ENCODE data around the gene CPD. TPM values are rescaled to one million over a fixed set of nuclear protein-coding genes. Genes with fewer than 3 reads are reported as not detected.

Gene CPD
- total and polyA plus RNA-seq, 9 of the 15 experiments (the other 6 are each of a cell fraction or from before 2014, with no cell fraction given): 4.5 to 24.4 (median 20.4) TPM

- no peak for TF ChIP-seq ZBTB34 (CRISPR knock-in tag; IDR thresholded peaks at IDR 0.05)
- peak; percentile 55; the same call in 1 of the 2 replicates for TF ChIP-seq ESRRA (IDR thresholded peaks at IDR 0.05; ENCODE audit: borderline replicate concordance, low read depth)
- peak; percentile 95 for TF ChIP-seq GABPA (tag; conservative IDR thresholded peaks at IDR 0.05; ENCODE audit: low read depth)
- TF ChIP-seq TRIM28 (IDR thresholded peaks at IDR 0.05): no peak
- peak; percentile 97 for TF ChIP-seq RBFOX2 (IDR thresholded peaks at IDR 0.05; ENCODE audit: low read depth, low read length)
- TF ChIP-seq SLC30A9 (CRISPR knock-in tag; IDR thresholded peaks at IDR 0.05): no peak
- TF ChIP-seq ZNF274 (IDR thresholded peaks at IDR 0.05; ENCODE audit: borderline replicate concordance, low read depth, low read length): no peak
- TF ChIP-seq SETDB1 (IDR thresholded peaks at IDR 0.05; ENCODE audit: low read length): no peak
- no peak for TF ChIP-seq ARID3A (IDR thresholded peaks at IDR 0.05; ENCODE audit: borderline replicate concordance, low read depth, low read length)
- TF ChIP-seq IFI16 (CRISPR knock-in tag; IDR thresholded peaks at IDR 0.05): no peak
- no peak for TF ChIP-seq ZNF507 (tag; conservative IDR thresholded peaks at IDR 0.05)
- 0 out of 2 replicates have a peak, but pooled peaks have one; percentile 30 for TF ChIP-seq SREBF1 (IDR thresholded peaks at IDR 0.05; ENCODE audit: borderline replicate concordance, low read depth, low read length)
- no peak for TF ChIP-seq ZNF696 (CRISPR knock-in tag; conservative IDR thresholded peaks at IDR 0.05)
- peak; percentile 13; the same call in 1 of the 2 replicates for TF ChIP-seq EHMT2 (IDR thresholded peaks at IDR 0.05)
- TF ChIP-seq BRCA1 (IDR thresholded peaks at IDR 0.05): no peak
- TF ChIP-seq BRCA1 (CRISPR knock-in tag; IDR thresholded peaks at IDR 0.05): no peak
- no peak for TF ChIP-seq KHSRP (IDR thresholded peaks at IDR 0.05)
- TF ChIP-seq JUNB (CRISPR knock-in tag; conservative IDR thresholded peaks at IDR 0.05): no peak
- no peak for TF ChIP-seq NFXL1 (CRISPR knock-in tag; IDR thresholded peaks at IDR 0.05)
- TF ChIP-seq CUX1 (CRISPR knock-in tag; IDR thresholded peaks at IDR 0.05): no peak
- peak; percentile 15 to 29; a peak in 2 of 4 replicates for TF ChIP-seq SIX5 (IDR thresholded peaks at IDR 0.05; ENCODE audit: borderline replicate concordance in 1 of 2, insufficient read depth in 1 of 2, low read depth in 1 of 2, low read length in 2 of 2)
Observed at GRCh38 chr17:30477083-30477773, 98.5 kb downstream of the CPD start, which contains the start of gene GOSR1 (continued).
